Endodermal cell (in vitro differentiated cells): Measurements from ENCODE around the gene MICU1. TPM values are rescaled to one million over a fixed set of nuclear protein-coding genes. Genes with fewer than 3 reads are reported as not detected.

ENCODE experiments used
- DNase-seq: peaks from one replicate; pipeline ENCODE4 v3.0.0-alpha.2; 2017
- H3K27ac ChIP-seq: 2 replicates; pipeline ENCODE4 v1.5.1; 2013; ENCODE audit warnings: mild to moderate bottlenecking, low read depth, low read length, moderate library complexity
- H3K27me3 ChIP-seq: 2 replicates; pipeline ENCODE4 v1.6.1; 2013; ENCODE audit warnings: mild to moderate bottlenecking, low read length, moderate library complexity; ENCODE audit not compliant: insufficient read depth, control insufficient read depth, poor library complexity, severe bottlenecking
- H3K36me3 ChIP-seq: 2 replicates; pipeline ENCODE4 v1.7.0; 2013; ENCODE audit warnings: mild to moderate bottlenecking, low read length, moderate library complexity; ENCODE audit not compliant: control insufficient read depth, insufficient read depth
- H3K4me1 ChIP-seq: one replicate; pipeline ENCODE4 v1.7.0; 2013; ENCODE audit warnings: low read length; ENCODE audit not compliant: control insufficient read depth, insufficient read depth
- H3K4me3 ChIP-seq: 2 replicates; pipeline ENCODE4 v1.5.1; 2013; ENCODE audit warnings: mild to moderate bottlenecking, low read length, moderate library complexity
- H3K9ac ChIP-seq: 2 replicates; pipeline ENCODE4 v1.6.1; 2013; ENCODE audit warnings: mild to moderate bottlenecking, low read length, moderate library complexity; ENCODE audit not compliant: poor library complexity, severe bottlenecking; ENCODE audit errors: extremely low read depth
- H3K9me3 ChIP-seq: 2 replicates; pipeline ENCODE4 v1.6.1; 2013; ENCODE audit warnings: mild to moderate bottlenecking, low read length, moderate library complexity; ENCODE audit not compliant: control insufficient read depth
- H3K27ac Mint-ChIP-seq: 2 replicates; pipeline ENCODE4 v1.8.0; 2020; ENCODE audit warnings: mixed read lengths
- H3K27me3 Mint-ChIP-seq: 2 replicates; pipeline ENCODE4 v1.8.0; 2021; ENCODE audit warnings: mild to moderate bottlenecking, mixed read lengths; ENCODE audit not compliant: insufficient read depth
- H3K36me3 Mint-ChIP-seq: 2 replicates; pipeline ENCODE4 v1.8.0; 2020; ENCODE audit warnings: low read depth, mixed read lengths
- H3K4me1 Mint-ChIP-seq: 2 replicates; pipeline ENCODE4 v1.8.0; 2020; ENCODE audit warnings: mixed read lengths
- H3K4me3 Mint-ChIP-seq: 2 replicates; pipeline ENCODE4 v1.8.0; 2020; ENCODE audit warnings: mild to moderate bottlenecking, moderate library complexity, mixed read lengths
- H3K9me3 Mint-ChIP-seq: 2 replicates; pipeline ENCODE4 v1.8.0; 2020; ENCODE audit warnings: mild to moderate bottlenecking, mixed read lengths
- WGBS, 2 experiments: methylation state at CpG; one replicate each; pipeline versions ENCODE4 v1.1.5 to v1.1.7; 2013; ENCODE audit warnings: missing lambda C conversion rate in 2 of 2, mixed read lengths in 1 of 2; ENCODE audit not compliant: insufficient coverage in 1 of 2, insufficient read length in 1 of 2; 5-methylcytosine and 5-hydroxymethylcytosine counted together
- total RNA-seq, 2 donors: library from RNA; stranded (reverse); fragmentation: NEBNext Ultra II Directional in 1 of 2; extraction: Animal tissue kit (Norgen Biotek cat#: 25700) in 1 of 2; gene quantifications; 2 replicates in 1 of 2; 3 replicates in 1 of 2; pipeline ENCODE4 v1.2.1, GENCODE V29; 2021
- TF ChIP-seq, protein P1 (sequence below): fragments of 200-600 bp; sonication (generic); conservative IDR thresholded peaks from 2 replicates; pipeline ENCODE4 v1.5.0; 2021; ENCODE audit warnings: antibody characterized with exemption, mild to moderate bottlenecking

Gene MICU1
- total RNA-seq, 2 donors from 2014 or later: 41.9 to 54.9 TPM

DNA sequence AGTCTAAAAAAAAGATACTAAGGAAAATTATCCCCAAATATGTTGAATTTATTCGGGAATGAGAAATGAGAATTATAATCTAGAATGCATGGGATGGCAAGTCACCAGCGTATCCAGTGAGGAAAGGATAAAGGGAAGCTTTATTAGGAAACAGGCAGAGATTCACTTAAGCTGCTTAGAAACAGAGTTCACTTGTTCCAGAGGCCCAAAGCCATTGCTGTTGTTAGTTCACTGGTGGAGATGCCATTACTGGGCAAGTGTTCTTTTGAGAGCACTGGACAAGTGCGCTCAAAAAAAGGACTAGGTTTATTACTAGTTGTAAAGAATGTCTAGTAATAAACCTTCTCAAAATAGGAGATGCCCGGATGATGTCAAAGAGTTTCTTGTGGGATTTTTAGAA, 51.2 kb downstream of the MICU1 start:
- Histone ChIP-seq H3K27me3 (no peaks in the 10 kb centered on the region), H3K4me1 (no peaks in the 10 kb centered on the region), H3K4me3 (no peak overlapping the region), H3K36me3 (no peaks in the 10 kb centered on the region), H3K9ac (no peak overlapping the region), H3K27ac (no peak overlapping the region), H3K9me3 (no peaks in the 10 kb centered on the region)
- Mint-ChIP-seq H3K9me3 (no peaks in the 10 kb centered on the region), H3K27me3 (no peaks in the 10 kb centered on the region), H3K4me1 (peaks cover 4% of the 10 kb centered on the region), H3K27ac (no peak overlapping the region), H3K4me3 (no peak overlapping the region), H3K36me3 (no peaks in the 10 kb centered on the region)
- 89 to 90% methylated on average over 3 to 4 of the region's 4 CpGs for WGBS, 2 experiments
- no peak for DNase-seq
- TF ChIP-seq, protein P1, sequence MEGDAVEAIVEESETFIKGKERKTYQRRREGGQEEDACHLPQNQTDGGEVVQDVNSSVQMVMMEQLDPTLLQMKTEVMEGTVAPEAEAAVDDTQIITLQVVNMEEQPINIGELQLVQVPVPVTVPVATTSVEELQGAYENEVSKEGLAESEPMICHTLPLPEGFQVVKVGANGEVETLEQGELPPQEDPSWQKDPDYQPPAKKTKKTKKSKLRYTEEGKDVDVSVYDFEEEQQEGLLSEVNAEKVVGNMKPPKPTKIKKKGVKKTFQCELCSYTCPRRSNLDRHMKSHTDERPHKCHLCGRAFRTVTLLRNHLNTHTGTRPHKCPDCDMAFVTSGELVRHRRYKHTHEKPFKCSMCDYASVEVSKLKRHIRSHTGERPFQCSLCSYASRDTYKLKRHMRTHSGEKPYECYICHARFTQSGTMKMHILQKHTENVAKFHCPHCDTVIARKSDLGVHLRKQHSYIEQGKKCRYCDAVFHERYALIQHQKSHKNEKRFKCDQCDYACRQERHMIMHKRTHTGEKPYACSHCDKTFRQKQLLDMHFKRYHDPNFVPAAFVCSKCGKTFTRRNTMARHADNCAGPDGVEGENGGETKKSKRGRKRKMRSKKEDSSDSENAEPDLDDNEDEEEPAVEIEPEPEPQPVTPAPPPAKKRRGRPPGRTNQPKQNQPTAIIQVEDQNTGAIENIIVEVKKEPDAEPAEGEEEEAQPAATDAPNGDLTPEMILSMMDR: no peak

DNA sequence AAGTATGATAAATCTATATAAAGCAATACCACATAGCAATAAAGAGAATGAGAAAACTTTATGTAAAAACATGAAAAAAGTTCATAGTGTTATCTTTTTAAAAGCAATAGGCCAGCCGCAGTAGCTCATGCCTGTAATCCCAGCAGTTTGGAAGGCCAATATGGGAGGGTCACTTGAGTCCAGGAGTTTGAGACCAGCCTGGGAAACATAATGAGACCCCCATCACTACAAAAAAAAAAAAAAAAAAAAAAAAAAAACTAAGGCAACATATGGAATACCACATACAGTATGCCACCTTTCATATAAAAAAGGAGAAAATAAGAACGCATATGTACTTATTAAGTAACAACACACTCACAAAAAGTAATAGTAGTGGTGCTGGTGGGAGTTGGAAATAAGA, 52.8 kb downstream of the MICU1 start:
- no peak overlapping the region for H3K4me3 Mint-ChIP-seq
- no peak overlapping the region for H3K9ac ChIP-seq
- no peaks in the 10 kb centered on the region for H3K27me3 Mint-ChIP-seq
- no peaks in the 10 kb centered on the region for H3K4me1 Mint-ChIP-seq
- H3K4me1 ChIP-seq: no peaks in the 10 kb centered on the region
- no peak overlapping the region for H3K27ac ChIP-seq
- no peak overlapping the region for H3K4me3 ChIP-seq
- H3K27me3 ChIP-seq: no peaks in the 10 kb centered on the region
- no peaks in the 10 kb centered on the region for H3K9me3 ChIP-seq
- no peaks in the 10 kb centered on the region for H3K36me3 ChIP-seq
- H3K27ac Mint-ChIP-seq: no peak overlapping the region
- H3K36me3 Mint-ChIP-seq: no peaks in the 10 kb centered on the region
- no peaks in the 10 kb centered on the region for H3K9me3 Mint-ChIP-seq
- WGBS, 2 experiments: 100% methylated on average over 1 of the region's 2 CpGs
- TF ChIP-seq, protein P1: no peak
- DNase-seq: no peak

DNA sequence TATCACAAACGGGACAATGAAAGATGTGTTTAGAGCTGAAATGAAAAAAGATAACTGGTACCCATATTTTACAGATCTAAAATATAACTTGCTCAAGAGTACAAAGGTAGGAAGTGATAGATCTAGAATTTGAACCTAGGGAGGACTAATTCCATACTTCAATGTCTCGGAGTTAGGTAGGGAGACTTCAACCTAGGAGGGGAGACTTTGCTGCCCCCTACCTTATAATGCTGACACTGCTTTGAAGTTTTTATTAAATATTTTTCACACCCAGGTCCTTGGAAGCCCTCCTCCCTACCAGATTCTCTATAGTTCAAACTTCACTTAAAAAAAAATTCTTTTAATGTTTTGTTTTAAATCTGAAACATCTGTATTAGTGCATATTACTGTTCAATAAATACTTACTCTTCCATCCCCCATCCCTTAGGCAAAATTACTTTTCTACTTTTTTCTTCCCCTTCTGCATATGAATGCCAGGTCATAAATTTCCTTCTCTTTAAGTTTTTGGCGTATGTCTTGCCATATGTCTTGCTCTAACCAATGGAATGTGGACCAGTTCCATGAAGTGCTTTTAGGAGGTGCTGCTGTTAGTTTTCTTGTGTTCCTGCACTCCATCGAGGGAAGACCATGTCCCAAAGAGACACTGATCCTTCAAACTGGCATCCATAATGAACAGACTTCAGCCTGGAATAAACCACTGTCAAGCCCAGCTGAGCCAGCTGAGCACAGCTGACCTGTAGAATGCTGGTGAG, 57.8 kb downstream of the MICU1 start:
- H3K9me3 ChIP-seq: no peaks in the 10 kb centered on the region
- Mint-ChIP-seq H3K36me3 (peaks cover 29% of the 10 kb centered on the region), H3K27me3 (no peaks in the 10 kb centered on the region), H3K27ac (no peak overlapping the region), H3K4me1 (no peaks in the 10 kb centered on the region), H3K9me3 (no peaks in the 10 kb centered on the region), H3K4me3 (no peak overlapping the region)
- H3K9ac ChIP-seq: no peak overlapping the region
- TF ChIP-seq, protein P1: peak; percentile 80
- no peaks in the 10 kb centered on the region for H3K4me1 ChIP-seq
- H3K36me3 ChIP-seq: peaks cover 23% of the 10 kb centered on the region
- WGBS, 2 experiments: 69 to 100% methylated on average over 1 to 4 of the region's 4 CpGs
- no peaks in the 10 kb centered on the region for H3K27me3 ChIP-seq
- DNase-seq: no peak
- no peak overlapping the region for H3K4me3 ChIP-seq
- no peak overlapping the region for H3K27ac ChIP-seq
